Activated CD4-positive, CD25-positive, alpha-beta regulatory T cell treated with anti-CD3 and anti-CD28 coated beads, Interleukin-2, amount 50 U/mL, for 72 hours (primary cell): Measurements from ENCODE around the gene PCDHGA4.
"Not testable (repeated sequence)": the region's sequence is repeated elsewhere in the genome, so short reads cannot be mapped to it uniquely, and the experiment has no call there.

Experiments used
- DNase-seq: peaks from one replicate; pipeline ENCODE4 v3.0.0; 2021

PCDHGA4 gene

DNA sequence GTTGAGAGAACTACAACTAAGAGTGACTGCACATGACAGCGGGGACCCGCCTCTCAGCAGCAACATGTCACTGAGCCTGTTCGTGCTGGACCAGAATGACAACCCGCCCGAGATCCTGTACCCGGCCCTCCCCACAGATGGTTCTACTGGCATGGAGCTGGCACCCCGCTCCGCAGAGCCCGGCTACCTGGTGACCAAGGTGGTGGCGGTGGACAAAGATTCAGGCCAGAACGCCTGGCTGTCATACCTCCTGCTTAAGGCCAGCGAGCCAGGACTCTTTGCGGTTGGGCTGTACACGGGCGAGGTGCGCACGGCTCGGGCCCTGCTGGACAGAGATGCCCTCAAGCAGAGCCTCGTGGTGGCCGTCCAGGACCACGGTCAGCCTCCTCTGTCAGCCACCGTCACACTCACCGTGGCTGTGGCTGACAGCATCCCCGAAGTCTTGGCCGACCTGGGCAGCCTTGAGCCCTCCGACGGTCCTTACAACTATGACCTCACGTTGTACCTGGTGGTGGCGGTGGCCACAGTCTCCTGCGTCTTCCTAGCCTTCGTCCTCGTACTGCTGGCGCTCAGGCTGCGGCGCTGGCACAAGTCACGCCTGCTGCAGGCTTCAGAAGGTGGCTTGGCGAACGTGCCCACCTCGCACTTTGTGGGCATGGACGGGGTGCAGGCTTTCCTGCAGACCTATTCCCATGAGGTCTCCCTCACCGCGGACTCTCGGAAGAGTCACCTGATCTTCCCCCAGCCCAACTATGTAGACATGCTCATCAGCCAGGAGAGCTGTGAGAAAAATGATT lies 29.8 kb downstream of the PCDHGA4 start:
- DNase-seq, result no peak

DNA sequence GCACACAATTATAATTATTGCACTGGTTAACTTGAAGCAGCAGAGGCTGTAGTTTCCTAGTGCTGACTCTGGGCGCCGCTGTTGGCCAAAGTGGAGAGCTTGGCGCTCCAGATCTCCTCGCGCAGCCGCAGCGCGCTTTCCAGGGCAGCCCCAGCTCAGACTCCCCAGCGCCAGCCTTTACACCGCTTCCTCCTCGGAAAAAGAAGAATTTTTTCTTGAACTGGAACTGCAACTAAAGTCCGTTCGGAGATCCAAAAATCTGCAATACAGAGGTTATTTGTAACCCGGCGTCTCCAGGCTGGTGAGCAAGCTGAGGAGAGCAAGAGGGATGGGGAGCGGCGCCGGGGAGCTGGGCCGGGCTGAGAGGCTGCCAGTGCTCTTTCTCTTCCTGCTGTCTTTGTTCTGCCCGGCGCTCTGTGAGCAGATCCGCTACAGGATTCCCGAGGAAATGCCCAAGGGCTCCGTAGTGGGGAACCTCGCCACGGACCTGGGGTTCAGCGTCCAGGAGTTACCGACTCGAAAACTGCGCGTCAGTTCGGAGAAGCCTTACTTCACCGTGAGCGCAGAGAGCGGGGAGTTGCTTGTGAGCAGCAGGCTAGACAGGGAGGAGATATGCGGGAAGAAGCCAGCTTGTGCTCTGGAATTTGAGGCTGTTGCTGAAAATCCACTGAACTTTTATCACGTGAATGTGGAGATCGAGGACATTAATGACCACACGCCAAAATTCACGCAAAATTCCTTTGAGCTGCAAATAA lies 32.9 kb downstream of the PCDHGA4 start, which contains the start of gene PCDHGB4:
PCDHGB4 (plus strand) TSS at position 142 of the 755 bp plus-strand sequence; CDS start at position 329, 187 bp downstream.
- not testable (repeated sequence) for DNase-seq

GRCh38 chr5:141388661-141389060 lies 33.8 kb downstream of the PCDHGA4 start:
- DNase-seq, result no peak

GRCh38 chr5:141389153-141390042 lies 34.6 kb downstream of the PCDHGA4 start:
- DNase-seq, result no peak

DNA sequence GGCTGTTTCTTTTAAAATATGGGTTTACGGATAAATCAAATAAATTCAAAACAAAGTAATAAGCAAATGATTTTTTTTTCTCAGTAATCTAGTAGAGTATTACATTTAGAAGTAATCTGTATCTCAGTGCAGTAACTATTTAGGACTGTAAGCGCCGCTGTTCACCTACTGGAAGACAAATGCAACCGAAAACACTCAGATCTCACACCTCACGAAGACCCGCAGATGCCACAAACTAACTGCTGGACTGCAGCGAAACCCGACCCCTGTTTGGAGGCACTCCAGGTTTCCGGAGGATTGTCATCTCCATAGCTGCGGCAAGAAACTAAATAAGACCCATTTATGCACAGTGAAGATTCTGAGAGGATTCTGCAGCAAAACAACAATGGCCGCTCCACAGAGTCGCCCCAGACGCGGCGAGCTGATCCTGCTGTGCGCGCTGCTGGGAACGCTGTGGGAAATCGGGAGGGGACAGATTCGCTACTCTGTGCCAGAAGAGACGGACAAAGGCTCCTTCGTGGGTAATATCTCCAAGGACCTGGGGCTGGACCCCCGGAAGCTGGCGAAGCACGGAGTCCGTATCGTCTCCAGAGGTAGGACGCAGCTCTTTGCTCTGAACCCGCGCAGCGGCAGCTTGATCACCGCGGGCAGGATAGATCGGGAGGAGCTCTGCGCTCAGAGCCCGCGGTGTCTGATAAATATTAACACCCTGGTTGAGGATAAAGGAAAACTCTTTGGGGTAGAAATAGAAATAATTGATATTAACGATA lies 37.8 kb downstream of the PCDHGA4 start, which contains the start of gene PCDHGA8:
PCDHGA8 (plus strand) TSS at position 205 of the 770 bp plus-strand sequence; CDS start at position 386, 181 bp downstream.
- no peak for DNase-seq

DNA sequence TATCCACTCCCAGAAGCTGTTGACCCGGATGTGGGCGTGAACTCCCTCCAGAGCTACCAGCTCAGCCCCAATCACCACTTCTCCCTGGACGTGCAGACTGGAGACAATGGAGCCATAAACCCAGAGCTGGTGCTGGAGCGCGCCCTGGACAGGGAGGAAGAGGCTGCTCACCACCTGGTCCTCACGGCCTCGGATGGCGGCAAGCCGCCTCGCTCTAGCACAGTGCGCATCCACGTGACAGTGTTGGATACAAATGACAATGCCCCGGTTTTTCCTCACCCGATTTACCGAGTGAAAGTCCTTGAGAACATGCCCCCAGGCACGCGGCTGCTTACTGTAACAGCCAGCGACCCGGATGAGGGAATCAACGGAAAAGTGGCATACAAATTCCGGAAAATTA lies 38.4 kb downstream of the PCDHGA4 start:
- DNase-seq, result no peak

- not testable (repeated sequence) for DNase-seq
Measured at GRCh38 chr5:141394401-141395187, 39.8 kb downstream of the PCDHGA4 start.

DNA sequence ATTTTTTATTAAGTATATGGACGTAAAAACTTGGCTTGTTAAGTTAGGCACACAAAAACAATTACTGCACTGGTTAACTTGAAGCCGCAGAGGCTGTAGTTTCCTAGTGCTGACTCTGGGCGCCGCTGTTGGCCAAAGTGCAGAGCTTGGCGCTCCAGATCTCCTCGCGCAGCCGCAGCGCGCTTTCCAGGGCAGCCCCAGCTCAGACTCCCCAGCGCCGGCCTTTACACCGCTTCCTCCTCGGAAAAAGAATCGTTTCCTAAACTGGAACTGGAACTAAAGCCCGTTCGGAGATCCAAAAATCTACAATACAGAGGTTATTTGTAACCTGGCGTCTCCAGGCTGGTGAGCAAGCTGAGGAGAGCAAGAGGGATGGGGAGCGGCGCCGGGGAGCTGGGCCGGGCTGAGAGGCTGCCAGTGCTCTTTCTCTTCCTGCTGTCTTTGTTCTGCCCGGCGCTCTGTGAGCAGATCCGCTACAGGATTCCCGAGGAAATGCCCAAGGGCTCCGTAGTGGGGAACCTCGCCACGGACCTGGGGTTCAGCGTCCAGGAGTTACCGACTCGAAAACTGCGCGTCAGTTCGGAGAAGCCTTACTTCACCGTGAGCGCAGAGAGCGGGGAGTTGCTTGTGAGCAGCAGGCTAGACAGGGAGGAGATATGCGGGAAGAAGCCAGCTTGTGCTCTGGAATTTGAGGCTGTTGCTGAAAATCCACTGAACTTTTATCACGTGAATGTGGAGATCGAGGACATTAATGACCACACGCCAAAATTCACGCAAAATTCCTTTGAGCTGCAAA lies 43.1 kb downstream of the PCDHGA4 start, which contains the start of gene PCDHGB5:
PCDHGB5 (plus strand) TSS at position 192 of the 796 bp plus-strand sequence; CDS start at position 373, 181 bp downstream.
- DNase-seq, result not testable (repeated sequence)

DNA sequence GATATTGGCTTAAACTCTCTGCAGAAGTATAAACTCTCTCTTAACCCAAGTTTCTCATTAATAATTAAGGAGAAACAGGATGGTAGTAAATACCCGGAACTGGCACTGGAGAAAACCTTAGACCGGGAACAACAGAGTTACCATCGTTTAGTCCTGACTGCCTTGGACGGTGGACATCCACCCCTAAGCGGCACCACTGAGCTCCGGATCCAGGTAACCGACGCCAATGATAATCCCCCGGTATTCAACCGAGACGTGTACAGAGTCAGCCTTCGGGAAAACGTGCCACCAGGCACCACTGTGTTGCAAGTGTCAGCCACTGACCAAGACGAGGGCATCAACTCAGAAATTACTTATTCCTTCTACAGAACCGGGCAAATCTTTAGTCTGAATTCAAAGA lies 43.8 kb downstream of the PCDHGA4 start:
- no peak for DNase-seq

GRCh38 chr5:141399555-141400258 lies 44.9 kb downstream of the PCDHGA4 start:
- no peak for DNase-seq

DNA sequence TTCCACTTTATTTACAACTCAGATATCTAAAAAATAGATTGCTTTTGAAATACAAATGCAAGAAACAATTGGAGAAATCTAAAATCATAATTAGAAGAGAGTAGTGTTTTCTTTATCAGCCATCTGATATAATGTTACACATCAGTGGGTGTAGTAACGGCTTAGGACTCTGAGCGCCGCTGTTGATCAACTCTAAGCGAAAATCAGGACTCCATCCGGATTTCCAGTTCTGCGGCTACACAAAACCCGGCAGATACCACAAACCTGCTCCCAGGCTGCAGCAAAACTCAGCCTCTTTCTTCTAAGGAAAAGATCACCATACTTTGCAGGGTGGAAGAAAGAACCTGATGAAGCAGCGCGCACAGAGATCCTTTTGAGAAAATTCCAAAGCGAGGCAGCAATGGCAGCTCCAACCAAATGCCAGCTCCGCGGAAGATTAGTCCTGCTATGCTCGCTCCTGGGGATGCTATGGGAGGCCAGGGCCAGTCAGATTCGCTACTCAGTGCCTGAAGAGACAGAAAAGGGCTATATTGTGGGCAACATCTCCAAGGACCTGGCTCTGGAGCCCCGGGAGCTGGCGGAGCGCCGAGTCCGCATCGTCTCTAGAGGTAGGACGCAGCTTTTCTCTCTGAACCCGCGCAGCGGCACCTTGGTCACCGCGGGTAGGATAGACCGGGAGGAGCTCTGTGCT lies 47.9 kb downstream of the PCDHGA4 start, which contains the start of gene PCDHGA9:
PCDHGA9 (plus strand) TSS at position 226 of the 691 bp plus-strand sequence; CDS start at position 401, 175 bp downstream.
- DNase-seq, result no peak

- no peak for DNase-seq
Measured at GRCh38 chr5:141403387-141403786, 48.6 kb downstream of the PCDHGA4 start.
